Right cardiac atrium (tissue), 5 donors: ENCODE results near the gene FBXO11. TPM values are rescaled to one million over a fixed set of nuclear protein-coding genes. Genes with fewer than 3 reads are reported as not detected.
"Not testable (repeated sequence)": the region's sequence is repeated elsewhere in the genome, so short reads cannot be mapped to it uniquely, and the experiment has no call there.

ENCODE experiments used
- ATAC-seq, 2 donors: fragments of 200-7000 bp; cut with Tn5 transposase; one replicate each; pipeline versions ENCODE4 v1.8.0 to v1.9.1; 2020; ENCODE audit warnings: moderate library complexity in 2 of 2, mild to moderate bottlenecking in 1 of 2
- DNase-seq, 3 donors: peaks; one replicate each; pipeline ENCODE4 v3.0.0-alpha.2; 2020
- H3K27ac ChIP-seq: one replicate; pipeline ENCODE4 v1.5.1; 2013; ENCODE audit warnings: mild to moderate bottlenecking, low read length, control low read depth, moderate library complexity
- H3K27me3 ChIP-seq: one replicate; pipeline ENCODE4 v1.6.1; 2013; ENCODE audit not compliant: control insufficient read depth, insufficient read depth
- H3K4me1 ChIP-seq: one replicate; pipeline ENCODE4 v1.6.1; 2013; ENCODE audit warnings: low read length; ENCODE audit not compliant: control insufficient read depth, insufficient read depth
- H3K4me3 ChIP-seq: one replicate; pipeline ENCODE4 v1.5.1; 2013; ENCODE audit warnings: low read length, control low read depth
- H3K9me3 ChIP-seq: one replicate; pipeline ENCODE4 v1.6.1; 2013; ENCODE audit warnings: low read length; ENCODE audit not compliant: control insufficient read depth
- WGBS: extraction: QIAGEN DNeasy Blood & Tissue Kit; methylation state at CpG from one replicate; pipeline ENCODE4 v1.1.7; 2013; 5-methylcytosine and 5-hydroxymethylcytosine counted together
- intact Hi-C, 4 donors: fragments of 100-400 bp; cut with DNase I; formaldehyde crosslinking; loops; one replicate each; pipeline versions ENCODE4 v1.11.0 to v1.14.0; 2022 to 2023
- polyA plus RNA-seq: library from polyadenylated mRNA; stranded (reverse); fragments of 200-250 nt; gene quantifications from one replicate; pipeline ENCODE4 v1.2.3, GENCODE V29; 2013
- total RNA-seq, 4 donors: library from RNA; stranded (reverse); fragmentation: NEBNext Ultra II Directional; extraction: Animal tissue kit (Norgen Biotek cat#: 25700); gene quantifications; one replicate each; pipeline ENCODE4 v1.2.1, GENCODE V29; 2021
- donor health status: healthy with polysubstance abuse.
- donor health status: DM: no; HTN: yes; CAD: no.
- donor health status: DM: no; HTN: no; CAD: no.
- donor health status: DM: no; HTN: yes; CAD: no; lungs with severe emphysema.
- donor health status: DM: yes; HTN: yes; CAD: no.

Gene FBXO11
- total and polyA plus RNA-seq, 5 donors = 23.4 to 45.4 (median 41.2) TPM

GRCh38 chr2:47916412-47916811, 10.1 kb upstream of the FBXO11 start:
- 91% methylated on average over 1 of the region's 1 CpG for WGBS
- H3K27me3 ChIP-seq = no peaks in the 10 kb centered on the region
- intact Hi-C loops = no loop called here
- no peak for DNase-seq
- no peaks in the 10 kb centered on the region for H3K9me3 ChIP-seq
- H3K4me3 ChIP-seq = no peak overlapping the region
- no peak overlapping the region for H3K27ac ChIP-seq
- ATAC-seq = no peak
- H3K4me1 ChIP-seq = no peaks in the 10 kb centered on the region

DNA sequence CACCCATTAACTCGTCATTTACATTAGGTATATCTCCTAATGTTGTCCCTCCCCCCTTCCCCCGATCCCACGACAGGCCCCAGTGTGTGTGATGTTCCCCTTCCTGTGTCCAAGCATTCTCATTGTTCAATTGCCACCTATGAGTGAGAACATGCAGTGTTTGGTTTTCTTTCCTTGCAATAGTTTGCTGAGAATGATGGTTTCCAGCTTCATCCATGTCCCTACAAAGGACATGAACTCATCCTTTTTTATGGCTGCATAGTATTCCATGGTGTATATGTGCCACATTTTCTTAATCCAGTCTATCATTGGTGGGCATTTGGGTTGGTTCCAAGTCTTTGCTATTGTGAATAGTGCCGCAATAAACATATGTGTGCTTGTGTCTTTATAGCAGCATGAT, 4.4 kb upstream of the FBXO11 start:
- ATAC-seq = not testable (repeated sequence)

DNA sequence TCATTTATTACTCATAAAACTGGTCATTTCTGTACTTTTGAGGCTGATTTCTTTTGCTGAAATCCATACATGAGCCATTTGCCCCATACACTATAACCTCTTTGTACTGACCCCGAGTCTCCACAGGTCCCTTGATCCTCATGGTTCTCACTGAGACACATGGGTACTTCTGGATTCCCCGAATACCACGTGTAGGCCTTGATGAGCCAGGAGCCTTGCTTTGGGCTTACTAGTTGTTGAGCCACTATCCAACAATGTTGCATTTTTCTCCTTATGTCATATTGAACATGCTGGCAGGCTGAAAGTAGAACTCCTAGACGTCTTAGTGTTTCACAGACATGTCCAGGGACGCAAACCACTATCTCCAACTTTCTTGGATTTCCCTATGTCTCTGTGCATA, 2.4 kb upstream of the FBXO11 start:
- Histone ChIP-seq H3K4me3 (no peak overlapping the region), H3K27me3 (no peaks in the 10 kb centered on the region), H3K27ac (no peak overlapping the region), H3K9me3 (no peaks in the 10 kb centered on the region), H3K4me1 (no peaks in the 10 kb centered on the region)
- no peak for ATAC-seq
- WGBS = 80% methylated on average over 5 of the region's 5 CpGs
- no peak for DNase-seq
- intact Hi-C loops = loop anchor here in 3 of 4 donors (5.0 to 10.0 kb wide), 2 partner anchors 54 to 199 kb away; no protein-coding TSS in a partner anchor

More for the DNA sequence above, 4.4 kb upstream of the FBXO11 start:
- DNase-seq, H3K4me1 ChIP-seq, H3K9me3 ChIP-seq, H3K4me3 ChIP-seq, intact Hi-C loops, H3K27ac ChIP-seq, H3K27me3 ChIP-seq: not testable (repeated sequence)
- WGBS = 88% methylated on average over 4 of the region's 4 CpGs

GRCh38 chr2:47907039-47907781, 912 bp upstream of the FBXO11 start:
- intact Hi-C loops = loop anchor here in 3 of 4 donors (2.0 to 10.0 kb wide), 3 partner anchors 52 to 200 kb away; no protein-coding TSS in a partner anchor
- 24% methylated on average over 15 of the region's 15 CpGs for WGBS
- no peaks in the 10 kb centered on the region for H3K9me3 ChIP-seq
- H3K4me3 ChIP-seq = peak overlapping the region; percentile 92
- H3K27me3 ChIP-seq = no peaks in the 10 kb centered on the region
- ATAC-seq (peak in 1 of 2 donors; percentile 31), DNase-seq (peak in 1 of 3 donors; percentile 50)
- no peaks in the 10 kb centered on the region for H3K4me1 ChIP-seq
- H3K27ac ChIP-seq = peak overlapping the region; percentile 98

DNA sequence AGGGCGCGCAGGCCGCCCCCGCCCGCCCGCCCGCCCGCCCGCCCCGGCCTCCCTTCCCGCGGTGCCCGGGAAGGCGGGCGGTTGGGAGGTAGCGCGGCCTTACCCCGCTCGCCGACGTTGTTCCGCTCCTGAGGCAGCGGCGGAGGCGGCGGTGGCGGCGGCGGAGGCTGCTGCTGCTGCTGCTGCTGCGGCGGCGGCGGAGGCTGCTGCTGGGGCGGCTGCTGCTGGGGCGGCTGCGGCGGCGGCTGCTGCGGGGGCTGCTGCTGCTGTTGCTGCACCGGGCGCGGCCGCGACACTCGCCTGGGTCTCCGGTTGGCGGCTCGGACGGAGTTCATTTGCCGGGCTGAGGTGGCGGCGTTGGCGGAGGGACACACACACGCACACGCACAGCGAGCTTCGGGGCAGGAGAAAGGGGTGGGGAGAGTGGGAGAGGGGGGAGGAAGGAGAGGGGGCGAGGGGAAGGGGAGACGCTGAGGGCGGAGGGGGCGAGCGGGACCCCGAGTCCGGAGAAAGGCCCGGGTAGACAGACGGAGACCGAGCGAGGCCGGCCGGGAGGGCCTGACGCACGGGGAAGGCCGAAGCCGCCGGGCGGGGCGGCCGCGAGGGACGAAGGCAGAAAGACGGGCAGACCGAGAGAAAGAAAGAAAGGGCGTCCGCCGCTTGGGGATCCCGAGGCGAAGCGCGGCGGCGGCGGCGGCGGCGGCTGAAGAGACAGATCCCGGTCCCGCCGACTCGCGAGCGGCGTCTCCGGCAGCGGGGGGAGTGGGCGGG, 727 bp downstream of the FBXO11 start:
- ATAC-seq (peak; percentile 3 to 9), DNase-seq (peak; percentile 62 to 87 (median 83))
- peak overlapping the region; percentile 94 for H3K27ac ChIP-seq
- no peaks in the 10 kb centered on the region for H3K9me3 ChIP-seq
- H3K4me1 ChIP-seq = peaks cover 2% of the 10 kb centered on the region
- intact Hi-C loops = loop anchor here in 3 of 4 donors (2.0 to 10.0 kb wide), 3 partner anchors 51 to 202 kb away; no protein-coding TSS in a partner anchor
- peak overlapping the region; percentile 92 for H3K4me3 ChIP-seq
- H3K27me3 ChIP-seq = no peaks in the 10 kb centered on the region
- WGBS = under 1% methylated on average over 104 of the region's 105 CpGs

GRCh38 chr2:47903781-47904490, 2.4 kb downstream of the FBXO11 start:
- 1% methylated on average over 10 of the region's 10 CpGs for WGBS
- intact Hi-C loops = loop anchor here in 3 of 4 donors (5.0 to 10.0 kb wide), 2 partner anchors 37 to 49 kb away; no protein-coding TSS in a partner anchor
- peak overlapping the region; percentile 92 for H3K4me3 ChIP-seq
- H3K9me3 ChIP-seq = no peaks in the 10 kb centered on the region
- peaks cover 2% of the 10 kb centered on the region for H3K4me1 ChIP-seq
- ATAC-seq (no peak), DNase-seq (no peak)
- H3K27me3 ChIP-seq = no peaks in the 10 kb centered on the region
- no peak overlapping the region for H3K27ac ChIP-seq

- H3K9me3 ChIP-seq, H3K4me3 ChIP-seq, ATAC-seq, DNase-seq, H3K27me3 ChIP-seq, H3K27ac ChIP-seq, H3K4me1 ChIP-seq: not testable (repeated sequence)
- intact Hi-C loops = loop anchor here in 3 of 4 donors (5.0 to 10.0 kb wide), 2 partner anchors 35 to 47 kb away; no protein-coding TSS in a partner anchor
- WGBS = 93% methylated on average over 13 of the region's 13 CpGs
Measured at GRCh38 chr2:47901892-47902291, 4.4 kb downstream of the FBXO11 start.

GRCh38 chr2:47900857-47901256, 5.4 kb downstream of the FBXO11 start:
- Histone ChIP-seq H3K27ac (no peak overlapping the region), H3K27me3 (no peaks in the 10 kb centered on the region), H3K4me1 (peaks cover 4% of the 10 kb centered on the region), H3K9me3 (no peaks in the 10 kb centered on the region), H3K4me3 (no peak overlapping the region)
- intact Hi-C loops = loop anchor here in 3 of 4 donors (5.0 to 10.0 kb wide), 2 partner anchors 34 to 46 kb away; no protein-coding TSS in a partner anchor
- no peak for ATAC-seq
- DNase-seq = no peak
- WGBS = 78% methylated on average over 10 of the region's 10 CpGs

DNA sequence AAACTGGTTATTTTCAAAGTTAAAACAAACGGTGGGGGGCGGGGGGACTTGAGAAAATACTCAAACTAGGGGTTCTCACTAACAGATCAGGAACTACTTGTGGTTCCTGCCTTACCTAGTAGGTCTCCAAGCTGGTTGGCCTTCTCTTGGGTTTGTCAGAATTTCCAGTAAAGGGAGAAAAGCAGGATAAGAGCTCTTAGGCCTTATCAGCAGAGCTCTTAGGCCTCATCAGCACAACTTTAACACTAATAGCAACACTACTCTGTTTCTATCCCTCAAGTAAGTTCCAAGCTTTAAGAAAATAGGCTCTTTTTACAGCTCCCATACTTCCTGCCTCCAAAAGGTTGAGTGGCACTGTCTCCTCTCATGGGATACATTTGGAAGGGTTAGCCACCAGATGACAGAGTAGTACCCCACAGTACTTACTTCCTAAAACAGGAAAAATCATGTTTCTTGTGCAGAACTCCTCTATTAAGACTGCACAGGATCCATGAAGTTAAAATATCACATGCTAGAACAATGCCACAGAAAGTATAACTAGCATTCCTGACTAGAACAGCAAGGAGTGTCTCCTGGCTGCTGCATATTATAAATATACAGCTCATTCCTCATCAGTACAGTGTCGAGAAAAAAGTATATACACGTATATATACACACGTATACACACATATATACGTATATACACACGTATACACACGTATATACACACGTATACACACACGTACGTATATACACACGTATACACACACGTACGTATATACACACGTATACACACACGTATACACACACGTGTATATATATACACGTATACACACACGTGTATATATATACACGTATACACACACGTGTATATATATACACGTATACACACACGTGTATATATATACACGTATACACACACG, 6.1 kb downstream of the FBXO11 start:
- WGBS = 73% methylated on average over 25 of the region's 25 CpGs
- Histone ChIP-seq H3K27ac (no peak overlapping the region), H3K27me3 (no peaks in the 10 kb centered on the region), H3K4me3 (no peak overlapping the region), H3K9me3 (no peaks in the 10 kb centered on the region), H3K4me1 (peaks cover 4% of the 10 kb centered on the region)
- DNase-seq (no peak), ATAC-seq (peak in 1 of 2 donors; percentile 37)
- intact Hi-C loops = loop anchor here in 3 of 4 donors (5.0 to 10.0 kb wide), 2 partner anchors 33 to 45 kb away; no protein-coding TSS in a partner anchor
